Spleen (tissue), 7 donors: ENCODE measurements around the gene ERBB4.

Source experiments
- CTCF ChIP-seq, 11 experiments: fragments of 200-600 bp in 7 of 11; fragments of 450-650 bp in 4 of 11; sonication (generic) in 4 of 11; IDR thresholded peaks in 8 of 11; conservative IDR thresholded peaks in 3 of 11; 1 replicate in 7 of 11; 2 replicates in 4 of 11; pipeline versions ENCODE4 v1.4.0 to v1.8.0; 2016 to 2021; ENCODE audit warnings: antibody characterized with exemption in 11 of 11, inconsistent platforms in 4 of 11, mild to moderate bottlenecking in 1 of 11
- POLR2A ChIP-seq, 3 donors: fragments of 450-650 bp; IDR thresholded peaks; one replicate each; pipeline ENCODE4 v1.5.1; 2017; ENCODE audit warnings: antibody characterized with exemption in 3 of 3, mild to moderate bottlenecking in 1 of 3
- POLR2AphosphoS5 ChIP-seq, 3 donors: sonication (generic); formaldehyde crosslinking; IDR thresholded peaks; one replicate each; pipeline ENCODE4 v1.5.1; 2017; ENCODE audit warnings: antibody characterized with exemption in 3 of 3
- donor health status: DM: no; HTN: no; CAD: no; lungs with moderate emphysema.
- donor health status: DM: no; HTN: no; CAD: no.
- donor health status: DM: no; HTN: no; CAD: no.

- no peak for TF ChIP-seq CTCF (IDR thresholded peaks at IDR 0.05 in 8 of 11, conservative IDR thresholded peaks at IDR 0.05 in 3 of 11)
- no peak for TF ChIP-seq POLR2A (IDR thresholded peaks at IDR 0.05)
- no peak for TF ChIP-seq POLR2AphosphoS5 (IDR thresholded peaks at IDR 0.05)
Measured at GRCh38 chr2:211729433-211729832, 809.2 kb downstream of the ERBB4 start.
